IMR-90 (cell line): Measurements from ENCODE around the gene EFCC1. TPM values are rescaled to one million over a fixed set of nuclear protein-coding genes. Genes with fewer than 3 reads are reported as not detected.
"Not testable (repeated sequence)": the region's sequence is repeated elsewhere in the genome, so short reads cannot be mapped to it uniquely, and the experiment has no call there.

ENCODE experiments used
- ATAC-seq: fragments of 200-7000 bp; cut with Tn5 transposase; 2 replicates; pipeline ENCODE4 v1.9.1; 2020; ENCODE audit warnings: low read depth, mild to moderate bottlenecking, moderate library complexity
- BruUV-seq: library from RNA; stranded (reverse); fragments of 400-500 nt; replicated peaks from 2 replicates; lab custom pipeline; 2021; lab: Mats Ljungman, UMichigan
- CTCF ChIA-PET: fragments of 300-600 bp; formaldehyde crosslinking; extraction: SDS; loops from one replicate; lab custom pipeline; 2021; ENCODE audit warnings: antibody characterized with exemption; lab: Yijun Ruan, JAX
- POLR2A ChIA-PET: fragments of 300-600 bp; sonication (Branson Sonifier 250); formaldehyde crosslinking; loops from one replicate; lab custom pipeline; 2022; ENCODE audit warnings: antibody characterized with exemption; ENCODE audit not compliant: unreplicated experiment; lab: Charles Lee
- DNase-seq: peaks from one replicate; pipeline ENCODE4 v3.0.0; 2013
- H2AFZ ChIP-seq: replicated peaks from 2 replicates; pipeline ENCODE3; 2013; ENCODE audit warnings: low read length, mild to moderate bottlenecking; ENCODE audit not compliant: poor library complexity
- H2AK5ac ChIP-seq: 2 replicates; pipeline ENCODE4 v1.6.1; 2013; ENCODE audit warnings: low read depth, low read length, inconsistent platforms
- H2AK9ac ChIP-seq: replicated peaks from 2 replicates; pipeline ENCODE3; 2013; ENCODE audit warnings: mild to moderate bottlenecking, low read depth, low read length, moderate library complexity; ENCODE audit not compliant: poor library complexity
- H2BK120ac ChIP-seq: 2 replicates; pipeline ENCODE4 v1.6.1; 2013; ENCODE audit warnings: low read depth, low read length, inconsistent platforms
- H2BK15ac ChIP-seq: 3 replicates; pipeline ENCODE4 v1.6.1; 2013; ENCODE audit warnings: low read depth, low read length, inconsistent platforms
- H2BK20ac ChIP-seq: 2 replicates; pipeline ENCODE4 v1.6.1; 2013; ENCODE audit warnings: low read depth, mild to moderate bottlenecking, inconsistent platforms, low read length, moderate library complexity
- H2BK5ac ChIP-seq: 2 replicates; pipeline ENCODE4 v1.6.1; 2013; ENCODE audit warnings: mild to moderate bottlenecking, low read depth, low read length, inconsistent platforms; ENCODE audit not compliant: poor library complexity, severe bottlenecking
- H3K14ac ChIP-seq: replicated peaks from 2 replicates; pipeline ENCODE4 v1.6.1; 2013; ENCODE audit warnings: low read depth, low read length, inconsistent platforms
- H3K18ac ChIP-seq: 2 replicates; pipeline ENCODE4 v1.6.1; 2013; ENCODE audit warnings: low read depth, low read length, control low read depth
- H3K23ac ChIP-seq: 2 replicates; pipeline ENCODE4 v1.6.1; 2013; ENCODE audit warnings: low read depth, low read length, inconsistent platforms
- H3K27ac ChIP-seq: 2 replicates; pipeline ENCODE4 v1.5.1; 2013; ENCODE audit warnings: mild to moderate bottlenecking, control low read depth, low read length; ENCODE audit not compliant: insufficient read depth
- H3K27me3 ChIP-seq: 2 replicates; pipeline ENCODE4 v1.6.1; 2013; ENCODE audit warnings: low read length; ENCODE audit not compliant: control insufficient read depth, insufficient read depth
- H3K36me3 ChIP-seq: 2 replicates; pipeline ENCODE4 v1.6.1; 2013; ENCODE audit warnings: low read length, mixed read lengths; ENCODE audit not compliant: control insufficient read depth, insufficient read depth
- H3K4ac ChIP-seq: 2 replicates; pipeline ENCODE4 v1.6.1; 2013; ENCODE audit warnings: low read depth, low read length, inconsistent platforms
- H3K4me1 ChIP-seq: 2 replicates; pipeline ENCODE4 v1.6.1; 2013; ENCODE audit warnings: low read length, mixed read lengths; ENCODE audit not compliant: control insufficient read depth, insufficient read depth
- H3K4me2 ChIP-seq: 2 replicates; pipeline ENCODE4 v1.6.1; 2013; ENCODE audit warnings: low read depth, mild to moderate bottlenecking, control low read depth, low read length, moderate library complexity
- H3K4me3 ChIP-seq: 2 replicates; pipeline ENCODE4 v1.5.1; 2013; ENCODE audit warnings: low read depth, mild to moderate bottlenecking, control low read depth, low read length, moderate library complexity; ENCODE audit not compliant: insufficient read depth
- H3K56ac ChIP-seq: 2 replicates; pipeline ENCODE4 v1.6.1; 2013; ENCODE audit warnings: low read length, inconsistent platforms; ENCODE audit not compliant: insufficient read depth; ENCODE audit errors: extremely low read depth
- H3K79me1 ChIP-seq, 2 experiments: 2 replicates each; pipeline ENCODE4 v1.6.1; 2013; ENCODE audit warnings: low read length in 2 of 2, inconsistent platforms in 1 of 2, low read depth in 1 of 2
- H3K9ac ChIP-seq: 2 replicates; pipeline ENCODE4 v1.6.1; 2013; ENCODE audit warnings: low read depth, low read length, control low read depth
- H3K9me1 ChIP-seq: 2 replicates; pipeline ENCODE4 v1.6.1; 2013; ENCODE audit warnings: low read length, inconsistent platforms; ENCODE audit not compliant: insufficient read depth
- H3K9me3 ChIP-seq: 2 replicates; pipeline ENCODE4 v1.6.1; 2013; ENCODE audit warnings: low read length; ENCODE audit not compliant: control insufficient read depth, insufficient read depth
- H4K20me1 ChIP-seq: 2 replicates; pipeline ENCODE4 v1.6.1; 2013; ENCODE audit warnings: low read length, inconsistent platforms; ENCODE audit not compliant: insufficient read depth
- H4K5ac ChIP-seq: 2 replicates; pipeline ENCODE4 v1.6.1; 2013; ENCODE audit warnings: mild to moderate bottlenecking, low read depth, low read length, control low read depth
- H4K8ac ChIP-seq, 2 experiments: 2 replicates each; pipeline ENCODE4 v1.6.1; 2013; ENCODE audit warnings: low read depth in 2 of 2, low read length in 2 of 2, control low read depth in 1 of 2, inconsistent platforms in 1 of 2
- H4K91ac ChIP-seq: 2 replicates; pipeline ENCODE4 v1.6.1; 2013; ENCODE audit warnings: low read depth, low read length, inconsistent platforms; ENCODE audit not compliant: insufficient read depth
- WGBS, 2 experiments: methylation state at CpG; one replicate each; pipeline versions ENCODE4 v1.1.5 to v1.1.7; 2013; ENCODE audit warnings: missing lambda C conversion rate in 2 of 2; ENCODE audit not compliant: insufficient read length in 1 of 2; ENCODE audit errors: extremely low coverage in 2 of 2; 5-methylcytosine and 5-hydroxymethylcytosine counted together
- dilution Hi-C: fragments of 300-500 bp; cut with HindIII; formaldehyde crosslinking; loops from one replicate; pipeline ENCODE4 v1.14.3; 2018; ENCODE audit warnings: low sequenced_read_pairs; ENCODE audit not compliant: unreplicated experiment
- in situ Hi-C: fragments of 300-500 bp; cut with MboI; formaldehyde crosslinking; loops from 3 replicates; pipeline ENCODE4 v1.14.3; 2019; ENCODE audit warnings: low sequenced_read_pairs, inconsistent platforms, mixed read lengths
- intact Hi-C: fragments of 100-400 bp; cut with micrococcal nuclease; formaldehyde crosslinking; loops from 2 replicates; pipeline ENCODE4 v1.10.0; 2022
- polyA plus RNA-seq, 3 experiments: library from polyadenylated mRNA; depleted of rRNA; stranded (reverse); fragments of >200 nt; gene quantifications; 2 replicates each; pipeline ENCODE4 v1.2.3, GENCODE V29; 2012; ENCODE audit warnings: low replicate concordance in 1 of 3
- total RNA-seq: library from RNA; depleted of rRNA; stranded (reverse); fragments of >200 nt; gene quantifications from 2 replicates; pipeline ENCODE4 v1.2.3, GENCODE V29; 2012

EFCC1 gene
- total and polyA plus RNA-seq, 2 of the 4 experiments (the other 2 are of a cell fraction): not detected

DNA sequence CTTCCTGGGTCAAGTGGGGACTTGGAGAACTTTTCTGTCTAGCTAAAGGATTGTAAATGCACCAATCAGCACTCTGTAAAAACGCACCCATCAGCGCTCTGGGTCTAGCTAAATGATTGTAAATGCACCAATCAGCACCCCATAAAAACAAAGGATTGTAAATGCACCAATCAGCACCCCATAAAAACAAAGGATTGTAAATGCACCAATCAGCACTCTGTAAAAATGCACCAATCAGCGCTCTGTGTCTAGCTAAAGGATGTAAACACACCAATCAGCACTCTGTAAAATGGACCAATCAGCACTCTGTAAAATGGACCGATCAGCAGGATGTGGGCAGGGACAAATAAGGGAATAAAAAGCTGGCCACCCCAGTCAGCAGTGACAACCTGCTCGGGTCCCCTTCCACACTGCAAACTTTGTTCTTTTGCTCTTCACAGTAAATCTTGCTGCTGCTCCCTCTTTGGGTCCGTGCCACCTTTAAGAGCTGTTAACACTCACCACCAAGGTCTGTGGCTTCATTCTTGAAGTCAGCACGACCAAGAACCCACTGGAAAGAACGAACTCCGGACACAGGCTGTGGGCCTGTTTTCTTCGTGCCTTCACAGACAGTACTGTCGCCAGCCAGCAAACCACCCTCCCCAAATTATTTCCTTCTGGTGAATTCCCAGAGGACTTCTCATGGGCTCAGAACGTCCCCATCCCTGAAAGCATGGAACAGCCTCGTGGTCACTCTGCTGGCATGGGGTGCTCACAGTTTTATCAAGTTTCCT is 68.4 kb downstream of the EFCC1 start:
- H2BK5ac ChIP-seq, H2BK15ac ChIP-seq, dilution Hi-C loops, DNase-seq, intact Hi-C loops, H4K5ac ChIP-seq, H3K27ac ChIP-seq, ATAC-seq, H3K4ac ChIP-seq, H4K20me1 ChIP-seq, H2BK120ac ChIP-seq, H3K9me3 ChIP-seq, H3K4me2 ChIP-seq, BruUV-seq, POLR2A ChIA-PET, H3K79me1 ChIP-seq, H3K4me3 ChIP-seq, H3K14ac ChIP-seq, H3K18ac ChIP-seq, H4K8ac ChIP-seq, H2AK9ac ChIP-seq, H3K4me1 ChIP-seq, H2AFZ ChIP-seq, H3K9ac ChIP-seq, H3K9me1 ChIP-seq, H2AK5ac ChIP-seq, H3K23ac ChIP-seq, H3K56ac ChIP-seq, H3K36me3 ChIP-seq, H2BK20ac ChIP-seq, in situ Hi-C loops, H4K91ac ChIP-seq: not testable (repeated sequence)
- CTCF ChIA-PET: interaction anchor here (1.1 to 2.0 kb wide), 3 partner anchors 9 to 99 kb away, joined by 3 to 9 read pairs (median 8); partner anchors contain the start of gene GP9
- peaks cover 27% of the 10 kb centered on the region for H3K27me3 ChIP-seq
- 100% methylated on average over 2 of the region's 13 CpGs; no CpG with 5 or more reads in 1 of the 2 experiments for whole genome bisulfite sequencing, 2 experiments
